ENCODE data around the gene KLHL29. TPM values are rescaled to one million over a fixed set of nuclear protein-coding genes. Genes with fewer than 3 reads are reported as not detected.
A peak's percentile ranks its signal among the peaks of the same experiment; 100 is the strongest.

KLHL29 gene
- total and polyA plus RNA-seq, 2 experiments from 2014 or later = 1.9 to 6.4 TPM

DNA sequence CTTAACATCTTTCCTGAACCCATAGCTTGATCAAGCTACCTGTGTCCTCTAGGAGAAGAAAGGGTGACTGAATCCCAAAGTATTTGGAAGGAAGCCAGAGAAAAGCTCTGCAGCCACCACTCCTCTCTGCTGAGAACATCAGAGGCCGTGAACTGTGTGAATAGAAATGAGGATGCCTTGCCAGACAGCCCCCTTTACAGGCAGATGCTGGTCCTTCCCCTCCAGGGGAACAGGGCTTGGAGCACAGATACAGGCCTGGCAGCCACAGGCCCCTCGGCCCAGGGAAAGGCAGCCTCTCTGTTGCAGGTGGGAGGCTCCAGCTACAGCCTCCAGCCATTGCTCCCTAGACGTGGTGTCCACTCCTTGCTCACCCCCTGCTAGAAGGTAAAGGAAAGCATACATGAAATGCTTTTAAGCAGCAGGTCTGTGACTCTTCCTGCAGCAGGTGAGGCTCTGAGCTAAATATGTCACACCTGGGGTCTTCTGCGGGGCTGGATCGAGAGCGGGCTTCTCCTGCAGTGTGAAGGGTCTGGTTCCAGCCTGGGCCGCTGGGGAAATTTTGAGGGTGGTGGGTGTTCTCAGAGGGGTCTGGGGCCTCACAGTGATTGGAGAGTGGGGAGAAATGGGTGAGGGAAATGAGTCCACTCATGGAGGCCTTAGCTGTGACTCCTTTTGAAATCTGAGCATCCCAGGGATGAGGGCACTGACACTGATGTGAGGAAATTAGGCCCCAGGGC, 234.0 kb downstream of the KLHL29 start:
- Histone ChIP-seq H3K4me3 (no peak overlapping the region), H3K27ac (no peak overlapping the region), H3K36me3 (ENCODE audit: low read depth) (no peaks in the 10 kb centered on the region), H3K9me3 (ENCODE audit: low read depth) (no peaks in the 10 kb centered on the region), H3K27me3 (replicated peaks; ENCODE audit: insufficient read depth) (no peaks in the 10 kb centered on the region), H3K4me1 (ENCODE audit: insufficient read depth) (peaks cover 12% of the 10 kb centered on the region), H2AFZ (no peak overlapping the region), H3K4me2 (ENCODE audit: unreplicated experiment) (no peak overlapping the region), H3K9me2 (ENCODE audit: insufficient read depth) (no peaks in the 10 kb centered on the region), H4K20me1 (ENCODE audit: insufficient read depth) (no peaks in the 10 kb centered on the region), H3K79me2 (ENCODE audit: insufficient read depth) (no peaks in the 10 kb centered on the region), H3K9ac (no peak overlapping the region), H3F3A (ENCODE audit: insufficient read depth) (peaks cover 16% of the 10 kb centered on the region)
- TF ChIP-seq EZH2 (IDR thresholded peaks at IDR 0.05; ENCODE audit: insufficient read depth, poor library complexity, severe bottlenecking) (no peak), EZH2phosphoT487 (IDR thresholded peaks at IDR 0.05; ENCODE audit: insufficient read depth, low read depth) (no peak)
- WGBS, 2 experiments (ENCODE audit: low coverage in 1 of 2, low lambda C conversion rate in 2 of 2, missing lambda C conversion rate in 2 of 2) = 80 to 86% methylated on average over 7 of the region's 7 CpGs
- DNase-seq = peak; percentile 21
- in situ Hi-C loops (cut with MboI) = no loop called here

DNA sequence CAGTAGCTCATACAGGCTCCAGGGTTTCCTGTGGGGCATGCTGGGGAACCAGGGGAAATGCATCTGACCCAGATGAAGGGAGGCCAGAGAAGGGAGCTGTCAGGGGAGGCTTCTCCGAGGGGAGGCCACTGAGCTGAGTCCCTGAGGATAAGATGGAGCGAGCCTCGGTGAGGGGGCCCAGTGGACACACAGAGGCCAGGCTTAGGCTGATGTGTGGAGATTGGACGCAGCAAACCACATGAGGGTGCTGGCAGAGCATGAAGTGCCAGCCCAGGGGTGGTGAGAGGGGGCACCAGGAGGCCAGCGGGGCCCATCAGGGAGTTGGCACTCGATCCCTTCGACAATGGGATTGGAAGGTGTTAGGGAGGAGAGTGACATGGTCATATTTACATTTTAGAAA, 235.0 kb downstream of the KLHL29 start:
- no peak for DNase-seq
- H3K9ac ChIP-seq = no peak overlapping the region
- no peak overlapping the region for H3K4me2 ChIP-seq (ENCODE audit: unreplicated experiment)
- H3K9me2 ChIP-seq (ENCODE audit: insufficient read depth) = no peaks in the 10 kb centered on the region
- no peaks in the 10 kb centered on the region for H3K9me3 ChIP-seq (ENCODE audit: low read depth)
- no peaks in the 10 kb centered on the region for H3K27me3 ChIP-seq (replicated peaks; ENCODE audit: insufficient read depth)
- H3K79me2 ChIP-seq (ENCODE audit: insufficient read depth) = no peaks in the 10 kb centered on the region
- H3K4me3 ChIP-seq = no peak overlapping the region
- peaks cover 12% of the 10 kb centered on the region for H3K4me1 ChIP-seq (ENCODE audit: insufficient read depth)
- no peak overlapping the region for H2AFZ ChIP-seq
- peaks cover 16% of the 10 kb centered on the region for H3F3A ChIP-seq (ENCODE audit: insufficient read depth)
- H4K20me1 ChIP-seq (ENCODE audit: insufficient read depth) = no peaks in the 10 kb centered on the region
- WGBS, 2 experiments (ENCODE audit: low coverage in 1 of 2, low lambda C conversion rate in 2 of 2, missing lambda C conversion rate in 2 of 2) = 96 to 98% methylated on average over 6 to 7 of the region's 7 CpGs
- TF ChIP-seq EZH2phosphoT487 (IDR thresholded peaks at IDR 0.05; ENCODE audit: insufficient read depth, low read depth) (no peak), EZH2 (IDR thresholded peaks at IDR 0.05; ENCODE audit: insufficient read depth, poor library complexity, severe bottlenecking) (no peak)
- in situ Hi-C loops (cut with MboI) = no loop called here
- H3K27ac ChIP-seq = no peak overlapping the region
- H3K36me3 ChIP-seq (ENCODE audit: low read depth) = no peaks in the 10 kb centered on the region

DNA sequence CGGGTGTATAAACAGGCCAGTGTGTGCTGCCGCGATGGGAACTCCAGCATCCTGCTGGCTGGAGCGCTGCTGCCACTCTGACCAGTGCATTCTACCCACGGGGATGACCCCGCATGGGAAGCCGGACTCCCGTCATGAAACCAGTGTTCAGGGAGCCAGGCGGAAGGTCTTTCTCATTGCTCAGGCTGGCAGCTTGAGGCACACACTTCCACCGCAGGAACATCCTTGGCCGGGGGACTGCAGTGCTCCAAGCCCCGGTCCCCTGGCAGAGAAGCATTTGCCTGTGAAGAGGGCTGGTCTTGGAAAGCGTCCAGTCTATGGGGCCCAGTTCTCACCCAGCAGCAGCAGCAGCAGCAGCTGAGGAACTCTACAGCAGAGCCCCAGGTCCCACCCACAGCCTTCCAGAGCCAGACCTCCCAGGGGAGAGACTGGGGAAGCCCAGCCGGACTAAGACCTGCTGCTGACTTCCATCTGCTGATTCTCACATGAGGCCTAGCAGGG, 235.9 kb downstream of the KLHL29 start:
- in situ Hi-C loops (cut with MboI) = no loop called here
- DNase-seq = no peak
- Histone ChIP-seq H3K4me3 (no peak overlapping the region), H3K27ac (no peak overlapping the region), H2AFZ (no peak overlapping the region), H3K4me1 (ENCODE audit: insufficient read depth) (peaks cover 12% of the 10 kb centered on the region), H3K36me3 (ENCODE audit: low read depth) (no peaks in the 10 kb centered on the region), H4K20me1 (ENCODE audit: insufficient read depth) (no peaks in the 10 kb centered on the region), H3K9me2 (ENCODE audit: insufficient read depth) (no peaks in the 10 kb centered on the region), H3K9ac (no peak overlapping the region), H3K4me2 (ENCODE audit: unreplicated experiment) (no peak overlapping the region), H3K9me3 (ENCODE audit: low read depth) (no peaks in the 10 kb centered on the region), H3K79me2 (ENCODE audit: insufficient read depth) (no peaks in the 10 kb centered on the region), H3K27me3 (replicated peaks; ENCODE audit: insufficient read depth) (no peaks in the 10 kb centered on the region), H3F3A (ENCODE audit: insufficient read depth) (peaks cover 16% of the 10 kb centered on the region)
- WGBS, 2 experiments (ENCODE audit: low coverage in 1 of 2, low lambda C conversion rate in 2 of 2, missing lambda C conversion rate in 2 of 2) = 86 to 89% methylated on average over 12 to 13 of the region's 14 CpGs
- TF ChIP-seq EZH2 (IDR thresholded peaks at IDR 0.05; ENCODE audit: insufficient read depth, poor library complexity, severe bottlenecking) = no peak
- no peak for TF ChIP-seq EZH2phosphoT487 (IDR thresholded peaks at IDR 0.05; ENCODE audit: insufficient read depth, low read depth)

DNA sequence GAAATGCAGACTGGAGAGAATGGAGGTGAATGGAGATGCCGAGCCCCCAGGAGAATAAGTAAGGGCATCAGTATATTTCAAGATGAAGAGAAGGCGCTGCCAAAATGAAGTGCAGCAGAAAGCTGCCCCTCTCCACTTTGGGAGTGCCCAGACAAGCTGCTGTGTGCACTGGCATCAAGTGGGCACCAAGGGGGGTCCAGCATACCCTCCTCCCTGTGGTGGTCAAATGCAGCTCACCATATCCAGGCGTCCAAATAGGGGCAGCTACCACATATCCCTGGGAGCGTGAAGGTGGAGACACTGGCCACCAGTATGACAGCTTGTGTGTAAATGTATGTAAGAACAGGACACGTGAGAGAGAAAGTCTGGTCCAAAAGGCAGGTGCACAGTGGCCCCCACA, 236.6 kb downstream of the KLHL29 start:
- TF ChIP-seq EZH2 (IDR thresholded peaks at IDR 0.05; ENCODE audit: insufficient read depth, poor library complexity, severe bottlenecking) (no peak), EZH2phosphoT487 (IDR thresholded peaks at IDR 0.05; ENCODE audit: insufficient read depth, low read depth) (no peak)
- Histone ChIP-seq H3K9me3 (ENCODE audit: low read depth) (no peaks in the 10 kb centered on the region), H3F3A (ENCODE audit: insufficient read depth) (peaks cover 16% of the 10 kb centered on the region), H3K27me3 (replicated peaks; ENCODE audit: insufficient read depth) (no peaks in the 10 kb centered on the region), H3K9ac (no peak overlapping the region), H2AFZ (no peak overlapping the region), H4K20me1 (ENCODE audit: insufficient read depth) (no peaks in the 10 kb centered on the region), H3K79me2 (ENCODE audit: insufficient read depth) (no peaks in the 10 kb centered on the region), H3K36me3 (ENCODE audit: low read depth) (no peaks in the 10 kb centered on the region), H3K4me3 (no peak overlapping the region), H3K4me2 (ENCODE audit: unreplicated experiment) (no peak overlapping the region), H3K9me2 (ENCODE audit: insufficient read depth) (no peaks in the 10 kb centered on the region), H3K27ac (no peak overlapping the region), H3K4me1 (ENCODE audit: insufficient read depth) (peaks cover 12% of the 10 kb centered on the region)
- 94 to 99% methylated on average over 5 of the region's 5 CpGs for WGBS, 2 experiments (ENCODE audit: low coverage in 1 of 2, low lambda C conversion rate in 2 of 2, missing lambda C conversion rate in 2 of 2)
- in situ Hi-C loops (cut with MboI) = no loop called here
- DNase-seq = no peak

Measured in GM23248 (cell line).